C4-2B (cell line): ENCODE results near the gene ZFYVE9.

Experiments
- H3K27ac ChIP-seq: fragments of 450-650 bp; 2 replicates; pipeline ENCODE4 v1.5.1; 2017
- CTCF ChIP-seq: fragments of 450-650 bp; conservative IDR thresholded peaks from 2 replicates; pipeline ENCODE4 v1.5.1; 2017; ENCODE audit warnings: mild to moderate bottlenecking
- ZFX ChIP-seq: fragments of 450-650 bp; IDR thresholded peaks from 2 replicates; pipeline ENCODE4 v1.6.1; 2017

The ZFYVE9 gene

GRCh38 chr1:52337439-52337838, 195.6 kb downstream of the ZFYVE9 start:
- TF ChIP-seq ZFX (no peak), CTCF (no peak)
- H3K27ac ChIP-seq = no peak overlapping the region

GRCh38 chr1:52341655-52342260, 199.9 kb downstream of the ZFYVE9 start:
- TF ChIP-seq ZFX (no peak), CTCF (no peak)
- no peak overlapping the region for H3K27ac ChIP-seq

GRCh38 chr1:52343979-52344378, 202.1 kb downstream of the ZFYVE9 start:
- no peak for TF ChIP-seq CTCF
- no peak for TF ChIP-seq ZFX
- H3K27ac ChIP-seq = no peak overlapping the region

- TF ChIP-seq CTCF (no peak), ZFX (no peak)
- H3K27ac ChIP-seq = no peak overlapping the region
Measured at GRCh38 chr1:52345252-52345651, 203.4 kb downstream of the ZFYVE9 start.

- TF ChIP-seq CTCF = no peak
- no peak for TF ChIP-seq ZFX
- no peak overlapping the region for H3K27ac ChIP-seq
Measured at GRCh38 chr1:52346653-52347052, 204.8 kb downstream of the ZFYVE9 start.

- no peak overlapping the region for H3K27ac ChIP-seq
- TF ChIP-seq CTCF (no peak; the same call in 1 of the 2 replicates), ZFX (no peak)
Measured at GRCh38 chr1:52348704-52349300, 206.9 kb downstream of the ZFYVE9 start.

GRCh38 chr1:52352690-52353089, 210.8 kb downstream of the ZFYVE9 start:
- TF ChIP-seq CTCF (no peak), ZFX (no peak)

More at GRCh38 chr1:52352690-52353089, 210.8 kb downstream of the ZFYVE9 start:
- no peak overlapping the region for H3K27ac ChIP-seq
